Neural progenitor cell (in vitro differentiated cells): ENCODE results near the gene ATP2B3.

Source experiments
- CTCF ChIP-seq: fragments of 200-600 bp; sonication (generic); IDR thresholded peaks from 2 replicates; pipeline ENCODE4 v1.5.1; 2017; ENCODE audit warnings: antibody characterized with exemption, mild to moderate bottlenecking
- EZH2 ChIP-seq: fragments of 200-600 bp; sonication (generic); IDR thresholded peaks from 2 replicates; pipeline ENCODE4 v1.6.1; 2017; ENCODE audit warnings: antibody characterized with exemption, mild to moderate bottlenecking, moderate library complexity

- TF ChIP-seq CTCF (no peak), EZH2 (no peak)
Observed at GRCh38 chrX:153608376-153608775, 90.9 kb downstream of the ATP2B3 start.
